T-helper 1 cell treated with Interleukin-12 subunit alpha and Interleukin-12 subunit beta and Interleukin-4 antibody, amounts not matched to agents 30 ng/mL and 1 ng/mL, for 36 hours (primary cell): ENCODE results near the gene FRS2. TPM values are rescaled to one million over a fixed set of nuclear protein-coding genes. Genes with fewer than 3 reads are reported as not detected.

Experiments used
- intact Hi-C: fragments of 100-400 bp; cut with micrococcal nuclease; formaldehyde crosslinking; loops from one replicate; pipeline ENCODE4 v1.15.1; 2024
- total RNA-seq: library from RNA; stranded (reverse); gene quantifications from 2 replicates; pipeline ENCODE4 v1.2.3, GENCODE V29; 2022

FRS2 gene
- total RNA-seq, 1 donor from 2014 or later: 19.3 TPM

GRCh38 chr12:69464428-69464827 lies 5.8 kb upstream of the FRS2 start:
- intact Hi-C loops: no loop called here

- intact Hi-C loops: no loop called here
Observed at GRCh38 chr12:69466867-69467266, 3.3 kb upstream of the FRS2 start.

- intact Hi-C loops: no loop called here
Observed at GRCh38 chr12:69467366-69467765, 2.8 kb upstream of the FRS2 start.

- intact Hi-C loops: no loop called here
Observed at GRCh38 chr12:69468237-69469026, 1.8 kb upstream of the FRS2 start.

GRCh38 chr12:69469854-69470188 lies 367 bp upstream of the FRS2 start:
- intact Hi-C loops: loop anchor here (1.0 to 5.0 kb wide), 11 partner anchors 27 to 773 kb away; partner anchors contain the start of genes CCT2, CNOT2, CPSF6 and MDM2

- intact Hi-C loops: loop anchor here (2.0 to 5.0 kb wide), 7 partner anchors 26 to 772 kb away; partner anchors contain the start of genes CNOT2, MDM2 and RAB3IP
Observed at GRCh38 chr12:69471076-69471430, 865 bp downstream of the FRS2 start.

GRCh38 chr12:69471667-69472385 lies 1.6 kb downstream of the FRS2 start:
- intact Hi-C loops: loop anchor here (1.0 to 5.0 kb wide), 8 partner anchors 25 to 771 kb away; partner anchors contain the start of genes CNOT2, MDM2 and RAB3IP

- intact Hi-C loops: loop anchor here (5.0 kb wide), 3 partner anchors 59 to 666 kb away; partner anchors contain the start of gene MDM2
Observed at GRCh38 chr12:69473262-69473661, 3.1 kb downstream of the FRS2 start.

GRCh38 chr12:69474456-69474855 lies 4.3 kb downstream of the FRS2 start:
- intact Hi-C loops: loop anchor here (5.0 kb wide), 3 partner anchors 58 to 667 kb away; partner anchors contain the start of gene MDM2

GRCh38 chr12:69475237-69475975 lies 5.2 kb downstream of the FRS2 start:
- intact Hi-C loops: no loop called here

- intact Hi-C loops: no loop called here
Observed at GRCh38 chr12:69476276-69477017, 6.3 kb downstream of the FRS2 start.

- intact Hi-C loops: no loop called here
Observed at GRCh38 chr12:69479675-69480074, 9.5 kb downstream of the FRS2 start.

GRCh38 chr12:69480698-69481097 lies 10.5 kb downstream of the FRS2 start:
- intact Hi-C loops: no loop called here

GRCh38 chr12:69481133-69481532 lies 10.9 kb downstream of the FRS2 start:
- intact Hi-C loops: no loop called here

- intact Hi-C loops: no loop called here
Observed at GRCh38 chr12:69483700-69484099, 13.5 kb downstream of the FRS2 start.

GRCh38 chr12:69484428-69484827 lies 14.2 kb downstream of the FRS2 start:
- intact Hi-C loops: no loop called here

- intact Hi-C loops: no loop called here
Observed at GRCh38 chr12:69490920-69491643, 20.9 kb downstream of the FRS2 start.

GRCh38 chr12:69492739-69493138 lies 22.6 kb downstream of the FRS2 start:
- intact Hi-C loops: no loop called here

GRCh38 chr12:69495071-69495470 lies 24.9 kb downstream of the FRS2 start:
- intact Hi-C loops: no loop called here

- intact Hi-C loops: loop anchor here (2.0 kb wide), 1 partner anchor 27 kb away; the partner anchor contains the start of gene FRS2
Observed at GRCh38 chr12:69497308-69498026, 27.3 kb downstream of the FRS2 start.
